Astrocyte (in vitro differentiated cells and primary cell): ENCODE results near the gene TERB1. TPM values are rescaled to one million over a fixed set of nuclear protein-coding genes. Genes with fewer than 3 reads are reported as not detected.

Experiments used
- DNase-seq: peaks from one replicate; pipeline ENCODE4 v3.0.0-alpha.2; 2010; ENCODE audit warnings: low read depth
- FAIRE-seq: peaks from 2 replicates; lab custom pipeline; 2011; peaks lifted over from hg19 to GRCh38; lab: Jason Lieb, UNC
- H2AFZ ChIP-seq: 2 replicates; pipeline ENCODE4 v1.6.0; 2012; ENCODE audit warnings: low read depth, low read length, inconsistent platforms
- H3K27ac ChIP-seq: 2 replicates; pipeline ENCODE4 v1.5.1; 2011; ENCODE audit warnings: low read depth, low read length, inconsistent platforms
- H3K27me3 ChIP-seq: 2 replicates; pipeline ENCODE4 v1.6.0; 2011; ENCODE audit warnings: low read length, inconsistent platforms; ENCODE audit not compliant: insufficient read depth
- H3K36me3 ChIP-seq: 2 replicates; pipeline ENCODE4 v1.5.1; 2011; ENCODE audit warnings: low read length, inconsistent platforms; ENCODE audit not compliant: insufficient read depth
- H3K4me1 ChIP-seq: 2 replicates; pipeline ENCODE4 v1.5.1; 2011; ENCODE audit warnings: low read length, inconsistent platforms; ENCODE audit not compliant: insufficient read depth
- H3K4me2 ChIP-seq: 2 replicates; pipeline ENCODE4 v1.6.0; 2012; ENCODE audit warnings: low read length, inconsistent platforms
- H3K4me3 ChIP-seq: 2 replicates; pipeline ENCODE4 v1.5.1; 2011; ENCODE audit warnings: low read depth, mild to moderate bottlenecking, low read length, inconsistent platforms; ENCODE audit not compliant: insufficient read depth
- H3K79me2 ChIP-seq: 2 replicates; pipeline ENCODE4 v1.6.0; 2012; ENCODE audit warnings: mild to moderate bottlenecking, low read length, inconsistent platforms; ENCODE audit not compliant: insufficient read depth
- H3K9ac ChIP-seq: 2 replicates; pipeline ENCODE4 v1.6.0; 2012; ENCODE audit warnings: mild to moderate bottlenecking, low read length, inconsistent platforms
- H3K9me3 ChIP-seq: 2 replicates; pipeline ENCODE4 v1.5.1; 2012; ENCODE audit warnings: low read depth, mild to moderate bottlenecking, low read length, inconsistent platforms; ENCODE audit not compliant: insufficient read depth
- H4K20me1 ChIP-seq: 2 replicates; pipeline ENCODE4 v1.6.0; 2012; ENCODE audit warnings: low read length, inconsistent platforms; ENCODE audit not compliant: insufficient read depth
- H3K27ac Mint-ChIP-seq: one replicate; pipeline ENCODE4 v1.8.0; 2021; ENCODE audit warnings: mild to moderate bottlenecking, mixed read lengths; ENCODE audit not compliant: unreplicated experiment
- H3K27me3 Mint-ChIP-seq: one replicate; pipeline ENCODE4 v1.8.0; 2021; ENCODE audit warnings: low read depth, mixed read lengths; ENCODE audit not compliant: unreplicated experiment
- H3K36me3 Mint-ChIP-seq: one replicate; pipeline ENCODE4 v1.8.0; 2021; ENCODE audit warnings: low read depth, mixed read lengths; ENCODE audit not compliant: unreplicated experiment
- H3K4me1 Mint-ChIP-seq: one replicate; pipeline ENCODE4 v1.8.0; 2021; ENCODE audit warnings: low read depth, mixed read lengths; ENCODE audit not compliant: unreplicated experiment
- H3K4me3 Mint-ChIP-seq: one replicate; pipeline ENCODE4 v1.8.0; 2021; ENCODE audit warnings: mild to moderate bottlenecking, moderate library complexity, mixed read lengths; ENCODE audit not compliant: unreplicated experiment
- H3K9me3 Mint-ChIP-seq: one replicate; pipeline ENCODE4 v1.8.0; 2021; ENCODE audit warnings: mild to moderate bottlenecking, mixed read lengths; ENCODE audit not compliant: unreplicated experiment
- EZH2 ChIP-seq: IDR thresholded peaks from 2 replicates; pipeline ENCODE4 v1.6.1; 2012; ENCODE audit warnings: mild to moderate bottlenecking, low read length, inconsistent platforms; ENCODE audit not compliant: insufficient read depth
- total RNA-seq: library from RNA; stranded (reverse); gene quantifications from 2 replicates; pipeline ENCODE4 v1.2.1, GENCODE V29; 2021
- TF ChIP-seq, protein P1 (sequence below): IDR thresholded peaks from 2 replicates; pipeline ENCODE4 v1.5.1; 2011; ENCODE audit warnings: low read depth, mild to moderate bottlenecking, inconsistent platforms, low read length, moderate library complexity; ENCODE audit not compliant: insufficient read depth

Gene TERB1
- total RNA-seq, 1 donor from 2014 or later = 0.16 TPM

DNA sequence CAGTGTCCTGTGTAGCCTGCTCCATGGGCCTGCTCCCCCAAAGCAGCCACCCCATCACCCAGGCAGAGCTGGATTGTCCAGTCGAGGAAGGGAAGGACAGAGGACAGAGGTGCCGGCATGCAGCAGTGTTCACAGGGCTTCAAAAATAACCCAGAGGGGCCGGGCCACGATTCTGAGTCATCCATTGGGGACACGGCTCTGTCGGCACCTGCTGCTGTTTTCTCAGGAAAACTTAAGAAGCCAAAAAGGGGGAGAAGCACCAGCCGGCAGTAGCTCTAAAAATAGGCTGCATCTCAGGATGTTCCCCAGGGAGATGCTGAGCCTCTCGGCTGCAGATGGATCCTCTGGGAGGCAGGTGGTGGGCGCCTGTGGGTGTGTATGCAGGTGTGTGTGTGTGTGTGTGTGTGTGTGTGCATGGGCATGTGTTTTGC is 44.4 kb upstream of the TERB1 start:
- H3K79me2 ChIP-seq = no peaks in the 10 kb centered on the region
- TF ChIP-seq, protein P1, sequence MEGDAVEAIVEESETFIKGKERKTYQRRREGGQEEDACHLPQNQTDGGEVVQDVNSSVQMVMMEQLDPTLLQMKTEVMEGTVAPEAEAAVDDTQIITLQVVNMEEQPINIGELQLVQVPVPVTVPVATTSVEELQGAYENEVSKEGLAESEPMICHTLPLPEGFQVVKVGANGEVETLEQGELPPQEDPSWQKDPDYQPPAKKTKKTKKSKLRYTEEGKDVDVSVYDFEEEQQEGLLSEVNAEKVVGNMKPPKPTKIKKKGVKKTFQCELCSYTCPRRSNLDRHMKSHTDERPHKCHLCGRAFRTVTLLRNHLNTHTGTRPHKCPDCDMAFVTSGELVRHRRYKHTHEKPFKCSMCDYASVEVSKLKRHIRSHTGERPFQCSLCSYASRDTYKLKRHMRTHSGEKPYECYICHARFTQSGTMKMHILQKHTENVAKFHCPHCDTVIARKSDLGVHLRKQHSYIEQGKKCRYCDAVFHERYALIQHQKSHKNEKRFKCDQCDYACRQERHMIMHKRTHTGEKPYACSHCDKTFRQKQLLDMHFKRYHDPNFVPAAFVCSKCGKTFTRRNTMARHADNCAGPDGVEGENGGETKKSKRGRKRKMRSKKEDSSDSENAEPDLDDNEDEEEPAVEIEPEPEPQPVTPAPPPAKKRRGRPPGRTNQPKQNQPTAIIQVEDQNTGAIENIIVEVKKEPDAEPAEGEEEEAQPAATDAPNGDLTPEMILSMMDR = no peak
- Mint-ChIP-seq H3K4me3 (peak overlapping the region; percentile 58), H3K27me3 (peaks cover 78% of the 10 kb centered on the region), H3K9me3 (peaks cover 11% of the 10 kb centered on the region), H3K36me3 (peaks cover 5% of the 10 kb centered on the region), H3K27ac (no peak overlapping the region), H3K4me1 (peaks cover 5% of the 10 kb centered on the region)
- peaks cover 5% of the 10 kb centered on the region for H4K20me1 ChIP-seq
- H3K36me3 ChIP-seq = no peaks in the 10 kb centered on the region
- no peak overlapping the region for H3K9ac ChIP-seq
- H3K4me3 ChIP-seq = no peak overlapping the region
- no peaks in the 10 kb centered on the region for H3K9me3 ChIP-seq
- no peak for FAIRE-seq
- H3K27ac ChIP-seq = no peak overlapping the region
- no peak overlapping the region for H3K4me2 ChIP-seq
- H3K27me3 ChIP-seq = peaks cover 39% of the 10 kb centered on the region
- H2AFZ ChIP-seq = no peak overlapping the region
- peaks cover 9% of the 10 kb centered on the region for H3K4me1 ChIP-seq
- DNase-seq = no peak

DNA sequence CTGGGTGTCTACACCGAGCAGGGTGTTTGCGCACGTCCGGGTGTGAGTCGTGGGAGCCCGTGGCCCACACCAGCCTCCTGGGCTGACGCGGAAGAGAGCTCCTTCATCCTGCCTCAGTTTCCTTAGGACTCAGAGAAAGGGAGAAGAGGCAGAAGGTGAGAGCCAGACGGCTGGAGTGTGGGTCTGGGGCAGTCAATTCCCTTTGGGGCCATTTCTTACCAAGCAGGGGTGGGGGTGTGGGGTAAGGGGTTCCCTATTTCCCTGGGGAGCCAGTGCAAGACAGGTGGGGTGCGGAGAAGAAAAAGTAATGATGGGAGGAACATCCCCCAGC is 43.7 kb upstream of the TERB1 start:
- H4K20me1 ChIP-seq = peaks cover 5% of the 10 kb centered on the region
- Mint-ChIP-seq H3K27me3 (peaks cover 79% of the 10 kb centered on the region), H3K9me3 (peaks cover 11% of the 10 kb centered on the region), H3K4me1 (peaks cover 5% of the 10 kb centered on the region), H3K36me3 (peaks cover 5% of the 10 kb centered on the region), H3K27ac (no peak overlapping the region), H3K4me3 (peak overlapping the region; percentile 64)
- H3K4me3 ChIP-seq = peak overlapping the region; percentile 33
- TF ChIP-seq, protein P1 = no peak
- TF ChIP-seq EZH2 = no peak
- H3K4me2 ChIP-seq = peak overlapping the region; percentile 86
- no peak for FAIRE-seq
- no peaks in the 10 kb centered on the region for H3K36me3 ChIP-seq
- H3K79me2 ChIP-seq = no peaks in the 10 kb centered on the region
- H2AFZ ChIP-seq = peak overlapping the region; percentile 60
- H3K27me3 ChIP-seq = peaks cover 39% of the 10 kb centered on the region
- peaks cover 9% of the 10 kb centered on the region for H3K4me1 ChIP-seq
- H3K9me3 ChIP-seq = no peaks in the 10 kb centered on the region
- no peak for DNase-seq
- no peak overlapping the region for H3K27ac ChIP-seq
- no peak overlapping the region for H3K9ac ChIP-seq

DNA sequence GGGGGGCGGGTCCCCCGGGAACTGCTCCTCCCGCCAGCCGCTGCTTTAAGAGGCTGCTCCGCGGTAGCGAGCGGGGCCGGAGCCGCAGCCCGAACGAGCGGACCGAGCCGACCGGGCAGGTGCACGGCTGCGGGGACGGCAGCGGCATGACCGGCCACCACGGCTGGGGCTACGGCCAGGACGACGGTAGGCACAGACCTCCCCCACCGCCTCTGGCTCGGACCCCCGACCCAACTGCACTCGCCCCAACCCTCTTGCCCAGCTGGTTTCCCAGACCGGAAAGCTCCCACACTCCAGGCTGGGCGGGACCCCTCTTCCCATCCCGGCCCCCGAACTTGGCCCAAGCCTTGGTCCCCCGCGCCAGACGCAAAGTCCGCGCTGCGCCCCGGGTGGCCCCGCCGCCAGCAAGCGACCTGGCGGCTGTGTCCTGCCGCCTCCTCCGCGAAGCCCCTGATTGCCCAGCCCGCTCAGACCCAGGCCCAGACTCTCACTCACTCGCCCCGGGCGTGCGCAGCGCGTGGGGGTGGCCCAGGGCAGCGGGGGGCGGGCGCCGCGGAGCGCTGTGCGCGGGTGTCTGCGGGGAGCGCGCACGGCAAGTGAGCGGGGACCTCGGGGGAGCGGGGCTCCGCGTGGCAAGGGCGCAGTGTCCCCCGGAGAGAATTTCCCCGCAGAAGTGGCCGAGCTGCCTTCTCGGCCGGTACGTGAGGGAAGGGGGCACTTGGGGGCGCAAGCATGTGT is 43.1 kb upstream of the TERB1 start, which contains the start of gene CA7:
Gene CA7, plus strand, starts transcription at position 73 of the 738 bp plus-strand sequence. Its CDS starts 74 bp downstream, at position 147.
- peak within 1 kb of the TSS; percentile 60 for H2AFZ ChIP-seq
- H3K9me3 ChIP-seq = no peaks in the 10 kb centered on the region
- peaks cover 11% of the 10 kb centered on the region for H3K9me3 Mint-ChIP-seq
- no peak within 1 kb of the TSS for H3K27ac Mint-ChIP-seq
- H4K20me1 ChIP-seq = peaks cover 5% of the 10 kb centered on the region
- H3K4me3 Mint-ChIP-seq = peak within 1 kb of the TSS; percentile 70
- H3K4me1 ChIP-seq = peaks cover 9% of the 10 kb centered on the region
- H3K36me3 ChIP-seq = no peaks in the 10 kb centered on the region
- peaks cover 5% of the 10 kb centered on the region for H3K36me3 Mint-ChIP-seq
- peak within 1 kb of the TSS; percentile 33 for H3K4me3 ChIP-seq
- FAIRE-seq (no peak), DNase-seq (no peak)
- peak within 1 kb of the TSS; percentile 86 for H3K4me2 ChIP-seq
- peaks cover 5% of the 10 kb centered on the region for H3K4me1 Mint-ChIP-seq
- no peak within 1 kb of the TSS for H3K9ac ChIP-seq
- H3K27me3 Mint-ChIP-seq = peaks cover 81% of the 10 kb centered on the region
- H3K27me3 ChIP-seq = peaks cover 39% of the 10 kb centered on the region
- no peaks in the 10 kb centered on the region for H3K79me2 ChIP-seq
- TF ChIP-seq, protein P1 = no peak
- peak; percentile 98 for TF ChIP-seq EZH2
- no peak within 1 kb of the TSS for H3K27ac ChIP-seq
